Fibroblast of pulmonary artery (primary cell): Measurements from ENCODE around the gene SIMC1.

Experiments used
- DNase-seq: peaks from one replicate; pipeline ENCODE4 v3.0.0-alpha.2; 2010; ENCODE audit warnings: low read depth
- H3K4me3 ChIP-seq: replicated peaks from 2 replicates; pipeline ENCODE4 v1.5.1; 2011; ENCODE audit warnings: low read depth, mild to moderate bottlenecking, control low read depth, low read length, moderate library complexity
- TF ChIP-seq, protein P1 (sequence below): IDR thresholded peaks from 2 replicates; pipeline ENCODE4 v1.5.1; 2011; ENCODE audit warnings: mild to moderate bottlenecking, control low read depth, low read length, inconsistent platforms; ENCODE audit errors: missing control alignments

Gene SIMC1

DNA sequence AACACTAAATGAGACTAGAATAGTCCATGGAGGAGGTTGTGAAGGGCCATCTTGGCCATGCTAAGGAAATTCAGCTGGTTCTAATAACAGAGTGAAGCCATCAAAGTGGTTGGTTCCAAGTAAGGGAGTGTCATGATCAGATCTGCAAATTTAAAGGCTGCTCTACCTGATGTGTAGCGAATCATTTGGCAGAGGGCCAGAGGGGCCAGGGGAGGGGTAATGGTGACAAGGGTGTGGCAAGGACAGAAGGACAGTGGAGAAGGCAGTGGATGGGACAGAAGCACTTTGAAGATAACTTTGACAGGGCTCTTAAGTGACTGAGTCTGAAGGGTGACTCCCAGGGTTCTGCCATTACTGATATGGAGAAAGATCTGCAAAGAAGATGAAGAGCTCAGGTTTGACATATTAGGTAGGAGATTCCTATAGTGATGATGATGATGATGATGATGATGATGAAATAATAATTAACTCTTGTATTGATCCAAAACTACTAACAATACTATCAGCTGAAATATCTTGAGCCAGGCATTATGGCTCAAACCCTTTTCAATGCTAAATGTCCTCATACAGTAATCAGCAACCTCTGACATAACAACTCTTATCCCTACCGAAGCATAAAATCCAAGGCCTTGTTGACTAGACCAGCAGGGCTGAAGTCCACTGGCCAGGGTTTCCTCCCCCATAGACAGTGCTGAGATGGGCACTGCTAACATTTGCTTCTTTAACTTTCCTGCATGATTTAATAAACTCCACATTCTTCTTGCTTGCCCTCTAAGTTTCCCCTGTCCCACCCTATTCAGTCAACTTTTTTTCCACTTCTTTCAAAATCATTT lies 103.3 kb downstream of the SIMC1 start:
- no peak for DNase-seq
- TF ChIP-seq, protein P1, sequence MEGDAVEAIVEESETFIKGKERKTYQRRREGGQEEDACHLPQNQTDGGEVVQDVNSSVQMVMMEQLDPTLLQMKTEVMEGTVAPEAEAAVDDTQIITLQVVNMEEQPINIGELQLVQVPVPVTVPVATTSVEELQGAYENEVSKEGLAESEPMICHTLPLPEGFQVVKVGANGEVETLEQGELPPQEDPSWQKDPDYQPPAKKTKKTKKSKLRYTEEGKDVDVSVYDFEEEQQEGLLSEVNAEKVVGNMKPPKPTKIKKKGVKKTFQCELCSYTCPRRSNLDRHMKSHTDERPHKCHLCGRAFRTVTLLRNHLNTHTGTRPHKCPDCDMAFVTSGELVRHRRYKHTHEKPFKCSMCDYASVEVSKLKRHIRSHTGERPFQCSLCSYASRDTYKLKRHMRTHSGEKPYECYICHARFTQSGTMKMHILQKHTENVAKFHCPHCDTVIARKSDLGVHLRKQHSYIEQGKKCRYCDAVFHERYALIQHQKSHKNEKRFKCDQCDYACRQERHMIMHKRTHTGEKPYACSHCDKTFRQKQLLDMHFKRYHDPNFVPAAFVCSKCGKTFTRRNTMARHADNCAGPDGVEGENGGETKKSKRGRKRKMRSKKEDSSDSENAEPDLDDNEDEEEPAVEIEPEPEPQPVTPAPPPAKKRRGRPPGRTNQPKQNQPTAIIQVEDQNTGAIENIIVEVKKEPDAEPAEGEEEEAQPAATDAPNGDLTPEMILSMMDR, result no peak
- no peak overlapping the region for H3K4me3 ChIP-seq

DNA sequence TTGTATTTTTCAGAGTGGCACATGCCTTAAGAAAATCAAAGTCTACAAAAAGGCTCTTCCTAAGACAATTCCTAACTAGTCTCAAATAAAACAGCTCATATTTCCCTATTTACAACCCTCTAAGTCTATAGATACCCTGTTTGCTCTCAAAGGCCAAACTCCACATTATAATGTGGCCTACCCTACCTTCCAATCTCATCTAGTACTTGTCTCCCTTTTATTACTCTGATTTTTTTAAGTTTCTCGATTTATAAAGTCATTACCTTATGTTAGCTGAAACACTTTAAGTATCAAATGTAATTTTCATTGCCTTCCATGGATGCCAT lies 103.9 kb downstream of the SIMC1 start:
- no peak overlapping the region for H3K4me3 ChIP-seq
- TF ChIP-seq, protein P1, result no peak
- no peak for DNase-seq

DNA sequence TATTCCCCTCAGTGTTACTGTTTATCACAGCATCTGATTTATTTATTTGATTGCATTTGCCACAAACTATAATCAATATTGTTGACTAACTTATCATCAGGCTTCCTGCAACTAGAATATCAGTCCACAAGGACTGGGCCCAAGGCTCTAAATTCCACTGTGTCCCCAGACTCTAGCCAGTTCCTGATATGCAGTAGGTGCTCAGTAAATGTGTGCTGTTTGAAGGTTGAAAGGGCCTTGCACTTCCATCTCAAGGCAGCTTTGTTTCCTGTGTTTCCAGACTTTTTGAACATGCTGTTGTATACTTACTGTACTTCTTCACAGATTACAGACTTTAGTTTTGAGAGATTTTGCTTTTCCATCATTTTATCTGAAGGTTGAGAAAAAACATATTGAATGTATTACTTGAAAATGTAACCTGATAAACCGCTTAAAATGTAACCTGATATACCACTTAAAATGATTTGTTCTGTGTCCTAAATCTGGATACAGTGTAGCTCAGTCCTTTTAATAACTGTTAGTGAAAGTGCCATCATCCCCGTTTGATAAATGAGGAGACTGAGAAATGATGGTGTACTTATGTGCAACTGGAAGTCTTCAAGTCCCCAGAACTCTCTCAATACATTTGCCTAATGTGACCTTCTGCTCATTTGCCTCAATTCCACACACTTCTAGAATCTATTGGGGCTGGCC lies 104.7 kb downstream of the SIMC1 start:
- TF ChIP-seq, protein P1, result no peak

DNA sequence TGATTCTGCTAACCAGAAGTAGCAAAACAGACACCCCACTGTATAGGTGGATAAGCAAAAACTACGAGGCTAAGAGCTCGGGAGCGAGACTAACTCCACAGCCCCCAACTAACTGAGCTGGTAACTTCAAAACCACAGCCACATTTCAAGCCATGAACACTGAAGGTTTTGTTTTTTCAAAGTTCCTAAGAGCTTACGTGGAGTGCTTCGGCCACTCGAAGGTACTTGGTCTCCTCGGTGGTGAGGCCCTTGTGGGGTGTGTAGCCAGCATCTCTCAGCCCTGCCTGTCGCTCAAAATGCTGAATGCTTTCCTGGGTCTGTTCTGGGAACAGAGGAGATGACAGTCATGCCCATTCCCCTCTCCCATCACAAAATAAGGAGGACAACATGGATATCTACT lies 112.2 kb downstream of the SIMC1 start:
- no peak overlapping the region for H3K4me3 ChIP-seq
- TF ChIP-seq, protein P1, result no peak
- DNase-seq, result no peak

More for the DNA sequence above, 104.7 kb downstream of the SIMC1 start:
- no peak overlapping the region for H3K4me3 ChIP-seq
- no peak for DNase-seq

DNA sequence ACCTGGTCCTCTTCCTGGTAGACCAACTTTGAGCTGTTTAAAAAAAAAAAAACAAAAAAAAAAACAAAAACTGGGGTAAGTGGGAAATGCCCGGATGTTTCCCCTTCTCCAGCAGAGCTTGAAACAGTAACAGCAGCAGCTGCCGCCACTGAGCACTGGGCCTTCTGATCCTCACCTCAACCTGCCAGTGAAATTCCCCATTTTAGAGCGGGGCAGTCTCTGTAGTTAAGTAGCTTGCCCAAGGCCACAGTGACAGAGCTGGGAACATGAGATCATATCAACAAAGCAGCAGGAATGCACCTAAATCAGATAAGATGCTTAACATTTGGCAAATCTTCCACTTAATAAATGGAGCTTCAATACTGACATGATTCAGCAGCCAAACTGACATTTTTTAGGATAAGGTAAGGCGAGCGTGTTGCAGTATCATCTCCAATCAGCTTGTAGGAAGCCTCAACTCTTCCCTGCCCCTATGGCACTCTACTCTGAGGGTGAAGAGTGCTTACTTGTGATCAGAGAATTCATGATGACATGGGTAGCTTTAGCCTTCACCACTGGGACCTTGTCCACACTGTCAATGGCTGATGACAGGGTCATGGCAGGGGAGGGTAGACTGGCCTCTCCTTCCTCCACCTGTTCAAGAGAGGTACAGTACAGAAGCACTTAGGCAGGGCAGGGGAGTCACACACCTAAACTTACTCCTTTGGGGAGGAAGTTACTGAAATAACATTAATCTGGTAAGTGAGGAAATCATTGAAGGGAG lies 114.1 kb downstream of the SIMC1 start:
- no peak overlapping the region for H3K4me3 ChIP-seq
- TF ChIP-seq, protein P1, result no peak
- no peak for DNase-seq

DNA sequence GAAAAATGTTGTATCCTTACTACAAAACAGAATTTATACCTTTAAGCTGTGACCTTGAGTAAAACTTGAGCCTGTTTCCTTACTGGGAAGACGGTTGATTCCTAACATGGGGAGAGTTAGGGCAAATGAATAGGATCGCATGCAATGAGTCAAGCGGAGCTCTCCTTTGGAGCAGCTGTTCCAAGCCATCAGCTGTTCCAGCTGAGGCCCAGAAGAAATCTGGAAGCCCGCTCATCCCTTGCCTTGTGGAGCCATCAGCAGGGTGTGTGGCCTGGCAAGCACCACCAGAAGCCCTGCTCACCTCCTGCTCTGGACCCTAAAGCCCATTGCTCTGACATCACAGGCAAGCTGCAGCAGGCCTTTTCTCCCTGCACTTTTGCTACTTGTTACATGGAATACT lies 115.3 kb downstream of the SIMC1 start:
- TF ChIP-seq, protein P1, result no peak
- no peak for DNase-seq
- no peak overlapping the region for H3K4me3 ChIP-seq
